Fibroblast of skin of right quadriceps (primary cell): ENCODE data around the gene EIF5A2.
"Not testable (repeated sequence)": the region's sequence is repeated elsewhere in the genome, so short reads cannot be mapped to it uniquely, and the experiment has no call there.

Experiments used
- DNase-seq: peaks from one replicate; pipeline ENCODE4 v3.0.0-alpha.2; 2013

The EIF5A2 gene

DNA sequence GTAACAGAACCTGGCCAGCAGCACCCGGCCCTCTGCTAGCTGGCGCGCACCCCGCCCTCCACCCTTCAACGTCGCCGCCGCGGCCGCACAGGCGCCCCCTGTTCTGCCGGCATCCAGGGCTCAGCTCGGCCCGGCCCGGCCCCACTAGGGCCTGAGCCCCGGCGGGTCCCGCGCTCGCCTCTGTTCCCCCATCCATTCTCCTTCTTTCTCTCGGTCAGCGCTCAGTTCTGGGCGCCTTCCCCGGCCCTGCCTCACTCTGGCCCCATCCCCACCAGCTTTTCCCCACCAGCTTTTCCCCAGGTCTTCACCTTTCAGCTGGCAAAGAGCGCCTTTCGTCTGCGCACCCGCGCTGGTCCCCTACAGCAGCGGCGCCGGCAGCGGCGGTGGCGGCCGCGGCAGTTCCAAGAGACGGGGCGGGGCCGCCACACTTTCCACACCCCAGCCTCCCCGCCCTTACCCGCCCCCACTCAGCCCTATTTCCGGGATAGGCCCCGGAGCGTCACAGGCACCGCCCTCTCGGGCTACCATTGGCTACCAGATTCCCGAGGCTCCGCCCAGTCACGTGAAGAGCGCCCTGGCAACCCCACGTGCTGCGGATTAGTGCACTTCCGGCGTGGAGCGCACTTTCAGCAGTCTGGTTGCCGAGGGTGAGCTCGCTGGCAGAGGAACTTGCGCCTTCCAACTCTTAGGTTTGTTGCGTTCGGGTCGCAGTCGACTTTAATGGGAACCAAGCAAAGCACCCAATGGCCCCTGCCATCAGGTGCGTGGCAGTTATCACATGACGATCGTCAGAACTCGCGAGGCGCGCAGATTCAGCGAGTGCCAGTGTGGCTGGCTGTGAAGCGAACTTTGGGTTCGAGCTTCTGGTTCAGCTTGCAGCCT lies at the start of gene EIF5A2:
Gene EIF5A2, minus strand, starts transcription at position 403 of the 882 bp plus-strand sequence. CDS start 831 bp downstream, outside the sequence.
- DNase-seq = peak; percentile 97

DNA sequence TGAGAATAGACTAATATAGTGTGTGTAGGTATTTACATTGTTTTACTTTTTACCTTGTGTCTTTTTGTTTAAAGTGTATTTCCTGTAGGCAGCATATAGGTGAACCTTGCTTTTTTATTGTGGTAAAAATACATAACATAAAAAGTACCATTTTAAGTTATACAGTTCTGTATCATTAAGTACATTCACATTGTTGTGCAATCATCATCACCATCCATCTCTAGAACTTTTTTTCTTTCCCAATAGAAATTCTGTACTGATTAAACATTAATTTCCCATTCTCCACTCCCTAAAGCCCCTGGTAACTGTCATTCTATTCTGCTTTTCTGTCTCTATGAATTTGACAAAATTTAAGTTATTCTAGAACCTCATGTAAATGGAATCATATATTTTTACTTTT lies 48.2 kb upstream of the EIF5A2 start:
- no peak for DNase-seq

DNA sequence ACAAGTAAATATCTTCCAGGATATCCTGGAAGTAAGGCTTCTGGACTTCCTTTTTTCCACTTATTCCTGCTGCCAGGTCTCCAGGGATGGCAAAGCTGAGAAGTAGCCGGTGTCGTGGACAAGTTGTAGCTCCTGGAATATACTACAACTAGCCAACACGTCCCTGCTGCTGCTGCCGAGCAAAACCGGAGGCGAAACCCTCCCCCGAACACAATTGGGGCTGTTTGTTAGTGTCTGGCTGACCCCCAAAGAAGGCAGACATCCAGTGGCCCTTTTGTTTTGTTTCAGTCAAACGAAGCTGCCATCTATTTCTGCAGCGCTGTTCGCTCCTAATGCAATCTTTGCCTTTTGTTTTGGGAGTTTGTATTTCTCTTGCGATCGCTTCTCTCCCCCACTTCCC lies 45.3 kb upstream of the EIF5A2 start:
- no peak for DNase-seq

DNA sequence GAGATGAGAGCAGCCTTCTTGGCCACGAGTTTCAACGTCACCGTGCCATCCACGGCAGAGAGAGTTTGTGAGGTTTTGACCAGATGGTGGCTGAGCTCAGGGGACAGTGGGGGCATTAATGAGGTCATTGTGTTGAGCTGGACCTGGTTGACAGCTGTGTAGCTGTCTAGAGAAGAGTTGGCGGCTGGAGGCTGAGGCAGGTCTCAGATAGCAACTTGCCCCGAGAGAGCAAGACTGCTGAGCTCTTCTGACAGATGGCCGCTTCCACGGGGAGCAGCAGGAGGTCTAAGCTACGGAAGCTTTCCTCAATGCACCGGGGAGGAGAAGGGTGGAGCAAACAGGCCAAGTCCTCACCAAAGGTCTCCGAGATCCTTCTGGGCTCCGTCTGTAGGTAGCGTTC lies 44.8 kb upstream of the EIF5A2 start:
- no peak for DNase-seq

DNA sequence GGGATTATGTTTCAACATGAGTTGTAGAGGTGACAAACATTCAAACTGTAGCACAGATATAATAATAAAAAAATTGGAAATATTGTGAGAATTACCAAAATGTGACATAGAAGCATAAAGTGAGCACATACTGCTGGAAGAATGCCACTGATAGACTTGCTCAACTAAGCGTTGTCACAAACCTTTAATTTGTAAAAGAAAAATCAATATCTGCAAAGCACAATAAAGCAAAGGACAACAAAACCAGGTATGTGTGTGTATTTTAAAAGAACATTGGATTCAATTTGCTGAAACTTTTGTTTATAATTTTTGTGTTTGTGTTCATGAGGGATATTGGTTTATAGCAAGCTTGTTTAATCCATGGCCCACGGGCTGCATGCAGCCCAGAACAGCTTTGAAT lies 40.8 kb upstream of the EIF5A2 start:
- DNase-seq = no peak

DNA sequence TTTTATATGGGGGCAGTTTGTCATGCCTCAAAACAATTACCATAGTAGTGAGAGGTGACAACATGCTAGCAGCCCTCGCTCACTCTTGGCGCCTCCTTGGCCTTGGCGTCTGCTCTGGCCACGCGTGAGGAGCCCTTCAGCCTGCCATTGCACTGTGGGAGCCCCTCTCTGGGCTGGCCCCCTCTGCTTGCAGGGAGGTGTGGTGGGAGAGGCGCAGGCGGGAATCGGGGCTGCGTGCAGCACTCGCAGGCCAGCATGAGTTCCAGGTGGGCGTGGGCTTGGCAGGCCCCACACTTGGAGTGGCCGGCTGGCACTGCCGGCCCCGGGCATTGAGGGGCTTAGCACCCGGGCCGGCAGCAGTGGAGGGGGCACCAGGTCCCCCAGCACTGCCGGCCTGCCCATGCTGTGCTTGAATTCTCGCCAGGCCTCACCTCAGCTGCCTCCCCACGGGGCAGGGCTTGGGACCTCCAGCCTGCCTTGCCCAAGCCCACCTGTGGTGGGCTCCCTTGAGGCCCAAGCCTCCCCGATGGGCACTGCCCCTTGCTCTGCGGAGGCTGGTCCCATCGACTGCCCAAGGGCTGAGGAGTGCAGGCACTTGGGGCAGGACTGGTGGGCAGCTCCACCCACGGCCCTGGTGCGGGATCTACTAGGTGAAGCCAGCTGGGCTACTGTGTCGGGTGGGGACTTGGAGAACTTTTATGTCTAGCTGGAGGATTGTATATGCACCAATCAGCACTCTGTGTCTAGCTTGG lies 38.8 kb upstream of the EIF5A2 start:
- no peak for DNase-seq

DNA sequence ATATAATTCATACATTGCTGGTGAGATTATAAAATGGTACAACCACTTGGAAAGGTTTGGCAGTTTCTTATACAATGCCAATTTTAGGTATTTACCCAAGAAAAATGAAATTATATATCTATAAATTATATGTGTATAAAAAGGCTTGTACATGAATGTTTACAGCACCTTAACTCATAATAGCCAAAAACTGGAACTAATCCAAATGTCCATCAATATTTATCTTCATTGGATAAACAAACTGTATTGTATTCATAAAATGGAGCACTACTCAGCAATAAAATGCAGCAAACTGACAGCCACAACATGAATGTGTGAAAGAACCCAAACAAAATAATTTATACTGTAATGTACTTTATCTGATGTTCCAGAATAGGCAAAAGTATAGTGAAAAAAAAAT lies 33.6 kb upstream of the EIF5A2 start:
- no peak for DNase-seq

DNA sequence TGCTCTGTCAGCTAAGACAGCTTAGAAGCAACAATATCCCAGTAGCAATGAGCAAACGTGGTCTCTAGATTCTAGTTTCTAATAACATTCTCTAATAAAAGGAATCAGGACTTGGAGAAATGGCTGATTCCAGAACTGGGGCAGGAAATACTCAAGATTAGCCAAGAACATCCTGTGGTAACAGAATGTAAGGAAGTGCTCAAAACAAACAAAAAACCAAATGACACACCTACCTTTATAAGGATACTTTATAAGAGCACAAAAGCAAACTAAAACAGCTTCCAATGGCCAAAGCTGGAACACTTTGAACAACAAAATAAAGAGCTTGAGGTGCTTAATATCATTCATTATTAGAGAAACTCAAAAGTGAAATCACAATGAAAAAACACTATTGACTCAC lies 33.1 kb upstream of the EIF5A2 start:
- DNase-seq = no peak

DNA sequence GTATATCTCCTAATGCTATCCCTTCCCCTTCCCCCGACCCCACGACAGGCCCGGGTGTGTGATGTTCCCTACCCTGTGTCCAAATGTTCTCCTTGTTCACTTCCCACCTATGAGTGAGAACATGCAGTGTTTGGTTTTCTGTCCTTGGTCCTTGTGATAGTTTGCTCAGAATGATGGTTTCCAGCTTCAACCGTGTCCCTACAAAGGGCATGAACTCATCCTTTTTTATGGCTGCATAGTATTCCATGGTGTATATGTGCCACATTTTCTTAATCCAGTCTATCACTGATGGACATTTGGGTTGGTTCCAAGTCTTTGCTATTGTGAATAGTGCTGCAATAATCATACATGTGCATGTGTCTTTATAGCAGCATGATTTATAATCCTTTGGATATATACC lies 24.6 kb upstream of the EIF5A2 start:
- DNase-seq = not testable (repeated sequence)

DNA sequence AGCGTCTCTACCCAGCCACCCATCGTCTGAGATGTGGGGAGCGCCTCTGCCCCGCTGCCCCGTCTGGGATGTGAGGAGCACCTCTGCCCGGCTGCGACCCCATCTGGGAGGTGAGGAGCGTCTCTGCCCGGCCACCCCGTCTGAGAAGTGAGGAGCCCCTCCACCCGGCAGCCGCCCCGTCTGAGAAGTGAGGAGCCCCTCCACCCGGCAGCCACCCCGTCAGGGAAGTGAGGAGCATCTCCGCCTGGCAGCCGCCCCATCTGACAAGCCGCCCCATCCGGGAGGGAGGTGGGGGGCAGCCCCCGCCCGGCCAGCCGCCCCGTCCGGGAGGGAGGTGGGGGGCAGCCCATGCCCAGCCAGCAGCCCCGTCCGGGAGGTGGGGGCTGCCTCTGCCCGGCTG lies 15.1 kb upstream of the EIF5A2 start:
- DNase-seq = not testable (repeated sequence)

DNA sequence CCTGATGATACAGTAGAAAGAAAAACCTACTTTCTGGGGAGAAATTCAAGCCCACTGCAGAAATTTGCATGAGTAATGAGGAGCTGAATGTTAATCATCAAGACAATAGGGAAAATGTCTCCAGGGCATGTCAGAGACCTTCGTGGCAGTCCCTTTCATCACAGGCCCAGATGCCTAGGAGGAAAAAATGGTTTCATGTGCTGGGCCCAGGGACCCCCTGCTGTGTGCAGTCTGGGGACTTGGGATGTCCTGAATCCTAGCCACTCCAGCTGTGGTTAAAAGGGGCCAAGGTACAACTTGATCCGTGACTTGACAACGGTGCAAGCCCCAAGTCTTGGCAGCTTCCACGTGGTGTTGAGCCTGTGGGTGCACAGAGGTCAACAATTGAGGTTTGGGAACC lies 10.3 kb upstream of the EIF5A2 start:
- no peak for DNase-seq

DNA sequence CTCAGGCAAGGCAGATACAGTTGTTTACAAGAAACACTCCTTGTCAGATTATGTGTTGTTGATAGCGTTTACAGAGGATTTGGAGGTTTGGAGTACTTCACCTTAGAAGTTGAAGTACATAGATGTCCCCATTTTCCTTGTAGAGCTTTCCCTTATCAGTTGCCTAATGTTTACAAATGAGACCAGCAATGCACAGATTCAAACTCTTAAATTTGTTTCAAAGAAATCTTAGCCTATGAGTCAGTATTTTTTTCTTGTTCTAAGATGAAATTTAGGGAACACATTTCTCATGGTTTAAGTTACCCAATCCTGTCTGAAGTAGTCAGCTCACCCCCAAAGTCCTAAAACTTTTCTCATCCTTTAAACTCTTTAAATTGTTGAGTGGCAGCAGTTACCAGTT lies 6.3 kb upstream of the EIF5A2 start:
- DNase-seq = no peak

DNA sequence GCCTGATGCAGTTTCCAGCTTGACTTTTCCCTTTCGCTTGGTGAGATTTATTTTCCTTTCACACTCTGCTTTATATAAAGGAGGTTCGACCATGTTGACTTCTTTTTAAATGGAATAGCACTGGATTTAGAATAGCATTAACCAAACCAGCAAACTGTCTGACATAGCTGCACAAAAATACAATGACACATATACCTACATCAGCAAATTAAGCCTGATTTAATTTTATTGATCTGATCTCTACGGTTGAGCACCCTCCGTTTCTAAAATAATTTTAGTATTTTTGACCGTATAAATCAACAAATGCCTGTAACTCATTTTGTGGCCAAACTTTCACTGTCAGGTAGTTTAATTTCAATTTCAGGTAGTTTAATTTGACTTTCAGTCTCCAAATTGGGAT lies 5.8 kb upstream of the EIF5A2 start:
- DNase-seq = no peak

DNA sequence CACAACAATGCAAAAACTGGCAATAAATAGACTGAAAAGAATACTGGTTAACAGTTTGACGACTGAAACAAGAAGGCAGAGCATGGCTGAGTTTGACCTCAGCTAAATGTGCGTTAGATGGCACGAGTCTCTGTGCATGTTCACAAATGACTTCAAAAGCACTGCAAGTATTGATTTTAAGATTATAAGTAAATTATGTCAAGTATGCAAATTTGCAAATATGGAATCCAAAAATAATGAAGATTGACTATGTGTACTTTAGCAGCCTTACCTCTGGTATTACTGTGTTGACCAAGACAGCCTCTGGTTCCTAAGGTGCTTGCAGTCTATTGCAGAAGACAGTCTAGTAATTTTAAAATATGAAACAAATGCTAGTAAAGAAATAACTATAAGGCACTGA lies 2.6 kb upstream of the EIF5A2 start:
- no peak for DNase-seq

DNA sequence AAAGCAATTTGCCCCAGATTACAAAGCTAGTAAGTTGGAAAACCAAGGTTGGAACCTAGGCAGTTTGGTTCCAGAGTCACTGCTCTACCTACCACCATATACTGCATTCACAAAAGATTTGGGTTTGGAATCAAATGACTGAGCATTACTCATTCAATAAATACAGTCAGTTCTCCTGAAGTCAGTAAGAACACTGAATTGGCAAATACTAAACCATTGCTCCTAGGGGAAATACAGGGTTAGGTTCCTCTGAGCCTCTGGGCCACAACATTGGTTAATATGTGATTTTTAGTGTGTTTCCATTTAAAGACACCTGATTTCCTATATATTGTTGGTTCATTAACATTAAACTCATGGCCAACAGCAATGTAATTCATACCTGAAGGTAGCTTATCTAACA lies 2.1 kb upstream of the EIF5A2 start:
- no peak for DNase-seq

DNA sequence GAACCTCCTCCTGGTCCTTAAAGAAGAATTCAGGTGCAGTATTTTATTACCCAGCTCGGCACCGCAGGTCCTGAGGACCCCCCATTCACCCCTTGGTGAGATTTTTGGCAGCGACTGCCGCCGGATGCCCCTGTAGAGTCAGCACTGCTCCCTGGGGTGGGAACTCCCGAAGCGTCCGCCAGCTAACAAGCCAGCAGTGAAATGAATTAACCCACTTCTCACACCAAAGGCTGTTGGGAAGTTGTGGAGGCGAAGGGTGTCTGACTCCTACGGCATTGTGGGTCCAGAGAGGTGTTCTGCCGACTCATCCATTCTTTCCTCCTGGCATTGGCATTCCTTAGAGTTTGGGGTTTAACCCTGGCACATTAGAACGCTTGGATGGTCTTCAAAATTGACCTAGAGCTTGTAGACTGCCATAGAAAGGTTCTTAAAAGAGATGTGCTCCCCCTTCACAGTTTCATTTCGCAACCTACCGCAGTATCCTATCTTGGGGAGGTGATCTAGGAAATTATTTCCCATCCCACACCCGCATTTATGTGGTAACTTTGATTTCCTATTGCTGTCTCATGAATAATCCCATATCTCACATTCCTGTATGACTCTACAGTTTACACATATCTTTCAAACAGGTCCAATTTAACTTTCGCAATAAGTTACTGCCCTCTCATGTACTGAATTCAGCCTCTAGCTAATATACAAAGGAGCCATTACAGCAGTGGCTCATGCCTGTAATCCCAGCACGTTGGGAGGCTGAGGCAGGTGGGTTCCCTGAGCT lies 879 bp upstream of the EIF5A2 start:
- DNase-seq = peak; percentile 92

DNA sequence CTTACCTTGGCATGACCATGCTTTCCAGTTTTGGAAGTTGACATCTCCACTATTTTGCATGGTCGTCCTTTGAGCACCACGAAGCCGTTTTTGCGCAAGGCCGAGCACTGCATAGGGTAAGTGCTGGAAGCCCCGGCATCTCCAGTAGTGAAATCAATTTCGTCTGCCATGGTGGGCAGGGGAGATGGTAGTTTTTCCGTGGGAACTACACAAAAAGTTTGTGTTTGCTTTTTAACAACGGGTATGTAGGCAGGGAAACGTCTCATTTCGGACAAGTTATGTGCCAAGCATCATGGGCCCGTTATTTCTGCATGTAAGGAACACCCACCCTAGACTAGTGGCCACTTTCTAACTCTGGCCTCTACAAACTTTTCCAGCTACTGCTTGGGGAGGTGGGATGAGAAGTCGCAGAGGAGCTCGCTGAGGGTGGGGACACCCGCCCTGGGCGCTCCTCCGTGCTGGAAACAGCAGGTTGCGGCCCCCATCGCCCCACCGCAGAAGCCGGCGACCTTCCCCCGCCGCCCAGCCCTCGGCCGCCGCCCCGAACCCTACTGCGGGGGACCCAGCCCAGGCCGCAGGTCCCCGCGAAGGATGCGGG lies 701 bp downstream of the EIF5A2 start:
- peak; percentile 9 for DNase-seq

DNA sequence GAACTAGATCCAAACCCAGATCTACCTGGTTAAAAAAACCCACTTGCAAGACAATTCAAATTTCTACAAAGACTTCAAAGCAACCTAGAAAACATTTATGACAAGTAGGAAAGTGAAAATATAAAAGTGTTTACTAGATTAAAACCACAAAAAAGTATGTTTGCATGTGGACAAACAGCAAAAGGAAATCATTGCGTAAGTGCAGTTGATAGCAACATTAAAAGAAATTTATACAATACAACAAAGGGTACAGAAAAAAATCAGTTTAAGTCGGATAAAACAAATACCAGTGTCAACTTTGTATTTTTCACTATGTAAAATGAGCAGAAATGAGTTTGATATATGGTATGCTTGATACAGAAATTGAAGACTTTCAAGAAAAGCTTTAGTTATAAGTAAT lies 2.6 kb downstream of the EIF5A2 start:
- DNase-seq = no peak

DNA sequence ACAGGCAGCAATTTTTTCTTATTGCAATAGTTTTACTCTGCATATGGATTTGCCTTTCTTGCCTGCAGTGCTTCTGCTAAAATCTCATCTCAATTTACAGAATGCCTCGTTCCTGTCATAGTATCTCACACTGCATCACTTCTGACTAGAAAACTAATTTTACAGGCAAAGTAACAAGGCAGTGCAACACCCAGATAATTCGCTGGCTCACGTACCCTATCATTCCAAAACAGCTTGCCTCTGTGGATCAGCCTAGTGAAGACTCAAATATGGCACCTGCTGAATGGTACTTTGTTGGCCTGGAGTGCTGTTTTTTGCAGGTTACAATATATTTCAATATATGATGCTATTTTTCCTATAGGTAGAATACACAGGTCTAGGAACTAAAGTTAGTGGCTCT lies 5.3 kb downstream of the EIF5A2 start:
- DNase-seq = no peak

DNA sequence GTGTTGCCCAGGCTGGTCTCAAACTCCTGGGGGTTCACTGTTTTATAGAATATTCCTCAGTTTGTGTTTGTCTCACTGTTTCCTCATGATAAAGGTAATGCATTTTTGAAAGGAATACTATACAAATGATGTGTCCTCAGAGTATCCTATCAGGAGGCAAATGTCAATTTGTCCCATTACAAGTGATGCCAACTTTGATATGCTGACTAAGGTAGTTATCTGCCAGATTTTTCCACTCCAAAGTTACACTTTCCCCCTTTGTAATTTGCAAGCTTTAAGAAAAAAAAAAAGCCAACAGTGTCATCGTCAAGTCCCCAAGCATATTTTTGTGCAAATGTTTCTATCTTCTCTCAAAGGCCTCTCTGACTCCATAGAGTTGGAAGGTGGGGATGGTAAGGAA lies 9.0 kb downstream of the EIF5A2 start:
- no peak for DNase-seq

DNA sequence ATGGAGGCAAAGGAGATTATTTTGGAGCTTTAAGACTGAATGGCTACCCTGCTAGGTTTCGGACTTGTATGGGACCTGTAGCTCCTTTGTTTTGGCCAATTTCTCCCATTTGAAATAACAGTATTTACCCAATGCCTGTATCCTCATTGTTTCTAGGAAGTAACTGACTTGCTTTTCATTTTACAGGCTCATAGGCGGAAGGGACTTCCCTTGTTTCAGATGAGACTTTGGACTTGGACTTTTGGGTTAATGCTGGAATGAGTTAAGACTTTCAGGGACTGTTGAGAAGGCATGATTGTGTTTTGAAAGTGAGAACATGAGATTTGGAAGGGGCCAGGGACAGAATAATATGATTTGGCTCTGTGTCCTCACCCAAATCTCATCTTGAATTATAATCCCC lies 10.5 kb downstream of the EIF5A2 start:
- DNase-seq = no peak

DNA sequence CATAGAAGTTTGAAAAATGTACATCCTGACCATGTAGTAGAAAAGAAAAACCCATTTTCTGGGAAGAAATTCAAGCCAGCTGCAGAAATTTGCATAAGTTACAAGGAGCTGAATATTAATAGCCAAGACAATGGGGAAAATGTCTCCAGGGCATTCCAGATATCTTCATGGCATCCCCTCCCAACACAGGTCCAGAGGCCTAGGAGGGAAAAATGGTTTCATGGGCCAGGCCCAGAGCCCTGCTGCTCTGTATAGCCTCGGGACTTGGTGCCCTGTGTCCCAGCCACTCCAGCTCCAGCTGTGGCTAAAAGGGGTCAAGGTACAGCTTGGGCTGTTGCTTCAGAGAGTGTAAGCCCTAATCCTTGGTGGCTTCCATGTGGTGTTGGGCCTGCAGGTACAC lies 11.2 kb downstream of the EIF5A2 start:
- DNase-seq = not testable (repeated sequence)

DNA sequence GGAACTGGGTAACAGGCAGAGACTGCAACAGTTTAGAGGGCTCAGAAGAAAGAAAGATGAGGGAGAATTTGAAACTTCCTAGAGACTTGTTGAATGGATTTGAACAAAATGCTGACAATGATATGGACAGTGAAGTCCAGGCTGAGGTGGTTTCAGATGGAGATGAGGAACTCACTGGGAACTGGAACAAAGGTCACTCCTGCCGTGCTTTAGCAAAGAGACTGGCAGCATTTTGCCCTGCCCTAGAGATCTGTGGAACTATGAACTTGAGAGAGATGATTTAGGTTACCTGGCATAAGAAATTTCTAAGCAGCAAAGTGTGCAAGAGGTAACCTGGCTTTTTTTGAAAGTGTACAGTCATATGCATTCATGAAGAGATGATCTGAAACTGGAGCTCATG lies 11.7 kb downstream of the EIF5A2 start:
- DNase-seq = no peak
